Stromal cell of bone marrow (primary cell): Measurements from ENCODE around the gene TRIM50.
"Not testable (repeated sequence)": the region's sequence is repeated elsewhere in the genome, so short reads cannot be mapped to it uniquely, and the experiment has no call there.

ENCODE experiments used
- DNase-seq: peaks from one replicate; pipeline ENCODE4 v3.0.0-alpha.2; 2012; ENCODE audit warnings: low read depth

TRIM50 gene

GRCh38 chr7:73314271-73314670 lies 13.6 kb downstream of the TRIM50 start:
- no peak for DNase-seq

DNA sequence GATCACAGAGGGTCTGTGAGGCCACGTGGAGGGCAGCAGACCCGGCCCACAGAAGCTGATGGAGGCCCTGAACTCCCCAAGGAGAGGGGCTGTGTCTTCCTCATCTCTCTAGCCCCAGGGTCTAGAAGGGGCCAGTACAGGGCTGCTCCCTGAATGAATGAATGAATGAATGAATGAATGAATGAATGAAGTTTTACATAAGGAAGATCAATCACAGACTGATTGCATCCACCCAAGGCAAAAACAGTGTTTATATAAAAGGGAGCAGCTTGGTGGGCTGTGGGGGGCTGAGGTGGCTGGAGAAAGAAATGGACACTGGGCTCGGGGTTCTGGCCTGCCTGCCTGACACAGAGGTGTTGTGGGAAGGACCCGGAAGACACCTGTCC lies 14.4 kb downstream of the TRIM50 start:
- DNase-seq, result no peak

DNA sequence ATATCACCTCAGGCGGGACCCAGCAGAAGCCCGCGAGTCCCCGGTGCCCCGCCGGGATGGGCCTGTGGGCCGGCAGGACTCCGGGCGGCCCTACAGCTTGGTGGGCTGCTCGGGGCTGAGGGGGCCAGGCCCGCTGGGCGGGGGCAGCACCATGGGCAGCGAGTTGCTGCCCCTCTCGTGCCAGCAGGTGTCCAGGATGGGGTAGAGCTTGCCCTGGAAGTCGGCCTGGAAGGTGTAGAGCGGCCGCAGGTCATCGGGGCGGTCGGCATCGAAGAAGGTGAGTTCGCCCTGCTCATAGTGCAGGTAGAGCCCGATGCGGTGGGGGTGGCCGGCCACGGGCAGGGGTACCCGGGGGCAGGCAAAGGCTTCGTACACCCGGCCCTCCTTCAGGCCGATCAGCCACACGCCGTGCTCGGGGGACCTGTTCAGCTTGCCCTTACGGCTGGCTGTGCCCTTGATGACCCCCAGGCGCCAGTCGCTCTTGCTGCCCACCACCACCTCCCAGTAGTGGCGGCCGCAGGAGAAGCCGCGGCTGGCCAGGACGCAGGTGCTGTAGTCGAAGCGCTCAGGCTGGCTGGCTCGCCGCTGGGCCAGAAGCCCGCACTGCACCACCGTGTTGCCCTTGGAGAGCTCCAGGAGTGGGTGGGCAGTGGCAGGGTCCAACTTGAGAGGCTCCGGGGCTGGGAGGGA lies 14.9 kb downstream of the TRIM50 start:
- DNase-seq, result no peak

DNA sequence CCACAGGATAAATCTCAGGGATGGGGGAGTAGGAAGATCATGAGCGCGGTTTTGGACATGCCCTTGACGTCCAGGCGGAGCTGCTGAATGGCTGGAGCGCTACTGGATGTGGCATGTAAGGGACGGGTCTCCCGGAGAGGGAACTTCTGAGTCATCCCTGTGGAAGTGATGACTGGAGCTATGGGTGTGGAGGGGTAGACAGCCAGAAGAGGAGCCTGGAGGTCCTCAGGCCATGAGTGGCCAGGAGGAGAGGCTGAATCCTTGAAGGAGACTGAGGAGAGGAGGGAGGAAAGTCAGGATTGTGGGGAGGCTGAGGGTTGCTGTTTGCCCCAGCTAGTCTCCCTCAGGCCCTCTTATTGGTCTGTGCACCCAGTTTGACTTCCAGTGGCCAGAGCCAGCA lies 16.5 kb downstream of the TRIM50 start:
- DNase-seq, result not testable (repeated sequence)

GRCh38 chr7:73308665-73309214 lies 19.1 kb downstream of the TRIM50 start, which contains the start of gene NSUN5:
Gene NSUN5, minus strand, starts transcription at chr7:73308826. Its CDS starts 36 bp downstream, at chr7:73308790.
- DNase-seq, result peak; percentile 40

DNA sequence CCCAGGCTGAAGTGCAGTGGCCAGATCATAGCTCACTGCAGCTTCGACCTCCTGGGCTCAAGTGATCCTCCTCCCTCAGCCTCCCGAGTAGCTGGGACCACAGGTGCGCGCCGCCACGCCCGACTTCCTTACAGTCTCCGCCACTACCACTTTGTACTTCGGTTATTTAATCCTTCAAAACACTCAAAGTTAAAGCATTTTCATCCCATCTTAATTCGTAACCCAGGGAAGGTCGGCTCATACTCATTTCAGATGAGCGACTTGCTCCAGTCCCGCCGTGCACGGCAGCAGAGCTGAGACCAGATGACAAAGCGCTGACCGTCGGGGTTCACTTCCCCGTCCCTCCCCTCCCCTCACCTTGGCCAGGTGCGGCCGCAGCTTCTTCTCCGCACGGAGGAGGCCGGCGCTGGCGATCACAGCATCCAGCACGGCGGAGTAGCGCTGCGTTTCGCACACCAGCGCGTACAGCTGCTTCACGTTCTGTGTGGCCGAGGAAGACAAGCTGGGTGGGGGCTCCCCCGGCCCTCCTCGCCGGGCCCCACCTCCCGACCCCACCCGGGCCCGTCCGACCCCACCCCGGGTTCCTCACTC lies 19.7 kb downstream of the TRIM50 start:
- no peak for DNase-seq

- no peak for DNase-seq
Observed at GRCh38 chr7:73307436-73307835, 20.4 kb downstream of the TRIM50 start.

- not testable (repeated sequence) for DNase-seq
Observed at GRCh38 chr7:73304612-73305387, 23.1 kb downstream of the TRIM50 start.

- DNase-seq, result no peak
Observed at GRCh38 chr7:73304071-73304470, 23.8 kb downstream of the TRIM50 start.

- no peak for DNase-seq
Observed at GRCh38 chr7:73303546-73303945, 24.3 kb downstream of the TRIM50 start.

DNA sequence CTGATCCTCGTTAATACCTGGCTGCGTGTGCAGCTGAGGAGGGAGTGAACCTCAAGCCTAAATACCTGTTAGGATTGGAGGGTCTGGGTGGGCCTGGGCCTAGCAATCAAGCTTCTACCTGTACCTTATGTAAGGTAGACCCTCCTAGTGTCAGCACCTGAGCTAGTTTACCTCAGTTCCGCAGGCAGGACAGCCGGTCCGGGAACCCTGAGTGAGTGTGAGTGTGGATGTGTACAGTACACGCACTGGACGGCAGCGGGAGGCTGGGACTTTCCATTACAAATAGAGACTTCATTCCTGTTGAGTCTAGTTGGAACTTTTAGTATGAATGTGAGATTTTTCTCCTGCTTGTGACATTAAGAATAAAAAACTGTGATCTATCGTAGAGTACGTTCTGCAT lies 25.0 kb downstream of the TRIM50 start:
- not testable (repeated sequence) for DNase-seq

GRCh38 chr7:73301108-73301507 lies 26.8 kb downstream of the TRIM50 start:
- not testable (repeated sequence) for DNase-seq

GRCh38 chr7:73299812-73300211 lies 28.1 kb downstream of the TRIM50 start:
- DNase-seq, result not testable (repeated sequence)

DNA sequence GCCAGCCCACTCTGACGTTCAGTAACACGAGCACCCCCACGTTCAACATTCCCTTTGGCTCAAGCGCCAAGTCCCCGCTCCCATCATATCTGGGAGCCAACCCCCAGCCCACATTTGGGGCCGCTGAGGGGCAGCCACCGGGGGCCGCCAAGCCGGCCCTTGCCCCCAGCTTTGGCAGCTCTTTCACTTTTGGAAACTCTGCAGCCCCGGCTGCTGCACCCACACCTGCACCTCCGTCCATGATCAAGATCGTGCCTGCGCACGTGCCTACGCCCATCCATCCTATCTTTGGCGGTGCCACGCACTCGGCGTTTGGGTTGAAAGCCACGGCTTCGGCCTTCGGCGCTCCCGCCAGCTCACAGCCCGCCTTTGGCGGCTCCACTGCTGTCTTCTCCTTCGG lies 30.2 kb downstream of the TRIM50 start:
- DNase-seq, result not testable (repeated sequence)

DNA sequence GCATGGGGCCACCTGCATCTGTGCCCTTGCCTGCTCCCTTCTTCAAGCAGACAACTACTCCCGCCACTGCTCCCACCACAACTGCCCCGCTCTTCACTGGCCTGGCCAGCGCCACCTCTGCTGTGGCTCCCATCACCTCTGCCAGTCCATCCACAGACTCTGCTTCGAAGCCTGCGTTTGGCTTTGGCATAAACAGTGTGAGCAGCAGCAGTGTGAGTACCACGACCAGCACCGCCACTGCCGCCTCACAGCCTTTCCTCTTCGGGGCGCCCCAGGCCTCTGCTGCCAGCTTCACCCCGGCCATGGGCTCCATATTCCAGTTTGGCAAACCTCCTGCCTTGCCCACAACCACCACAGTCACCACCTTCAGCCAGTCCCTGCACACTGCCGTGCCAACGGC lies 30.6 kb downstream of the TRIM50 start:
- DNase-seq, result not testable (repeated sequence)

GRCh38 chr7:73277210-73277609 lies 50.7 kb downstream of the TRIM50 start:
- DNase-seq, result not testable (repeated sequence)

- not testable (repeated sequence) for DNase-seq
Observed at GRCh38 chr7:73267813-73268212, 60.1 kb downstream of the TRIM50 start.

DNA sequence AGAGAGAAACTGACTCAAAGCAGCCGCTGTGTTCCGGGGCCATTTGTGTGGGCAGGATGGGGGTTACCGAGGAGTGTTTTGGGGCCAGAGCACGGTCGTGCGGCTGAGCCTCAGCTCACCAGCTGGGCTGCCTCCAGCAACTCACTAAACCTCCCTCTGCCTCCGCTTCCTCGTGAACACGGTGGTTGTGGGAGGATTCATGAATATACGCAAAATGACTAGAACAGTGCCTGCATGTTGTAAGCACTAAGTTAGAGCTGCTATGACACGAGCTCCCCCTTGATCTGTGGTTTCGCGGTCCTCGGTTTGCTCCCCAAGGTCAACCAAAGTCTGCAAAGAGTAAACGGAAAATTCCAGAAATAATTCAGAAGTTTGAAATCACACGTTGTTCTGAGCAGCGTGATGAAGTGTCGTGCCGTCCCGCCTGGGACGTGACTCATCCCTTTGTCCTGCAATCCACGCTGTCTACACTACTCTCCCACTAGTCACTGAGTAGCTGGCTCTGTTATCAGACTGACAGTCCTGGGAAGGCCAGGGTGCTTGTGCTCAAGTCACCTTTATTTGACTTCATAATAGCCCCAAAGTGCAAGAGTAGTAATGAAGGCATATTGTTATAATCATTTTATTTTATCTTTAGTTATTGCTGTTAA lies 61.0 kb downstream of the TRIM50 start:
- not testable (repeated sequence) for DNase-seq
